Neuronal stem cell (in vitro differentiated cells): ENCODE data around the gene SEC61B.

Experiments
- DNase-seq: peaks from one replicate; pipeline ENCODE4 v3.0.0-alpha.2; 2013; ENCODE audit warnings: low spot score
- H2AFZ ChIP-seq: one replicate; pipeline ENCODE4 v1.6.1; 2013; ENCODE audit warnings: mild to moderate bottlenecking, low read length, inconsistent platforms
- H2AK5ac ChIP-seq: 2 replicates; pipeline ENCODE4 v1.6.1; 2013; ENCODE audit warnings: low read depth, mild to moderate bottlenecking, inconsistent platforms, low read length, moderate library complexity, mixed read lengths
- H2BK120ac ChIP-seq: 2 replicates; pipeline ENCODE4 v1.6.1; 2013; ENCODE audit warnings: low read depth, mild to moderate bottlenecking, inconsistent platforms, low read length, moderate library complexity, mixed read lengths
- H2BK12ac ChIP-seq: one replicate; pipeline ENCODE4 v1.6.1; 2013; ENCODE audit warnings: low read length, inconsistent platforms
- H2BK15ac ChIP-seq: 2 replicates; pipeline ENCODE4 v1.6.1; 2013; ENCODE audit warnings: mild to moderate bottlenecking, low read length, inconsistent platforms, mixed read lengths
- H2BK5ac ChIP-seq: one replicate; pipeline ENCODE4 v1.6.1; 2013; ENCODE audit warnings: inconsistent platforms, mild to moderate bottlenecking, low read length, moderate library complexity
- H3K14ac ChIP-seq: one replicate; pipeline ENCODE4 v1.6.1; 2013; ENCODE audit warnings: low read length, inconsistent platforms
- H3K18ac ChIP-seq: 2 replicates; pipeline ENCODE4 v1.6.1; 2013; ENCODE audit warnings: low read length, inconsistent platforms
- H3K23ac ChIP-seq: 2 replicates; pipeline ENCODE4 v1.6.1; 2013; ENCODE audit warnings: low read depth, mild to moderate bottlenecking, mixed read lengths, low read length, inconsistent platforms; ENCODE audit not compliant: poor library complexity
- H3K27ac ChIP-seq: replicated peaks from 3 replicates; pipeline ENCODE4 v1.5.1; 2013; ENCODE audit warnings: low read length, inconsistent platforms
- H3K27me3 ChIP-seq, 3 experiments: 2 replicates each; pipeline ENCODE4 v1.6.1; 2013; ENCODE audit warnings: low read length in 3 of 3, mild to moderate bottlenecking in 2 of 3, inconsistent platforms in 1 of 3, low read depth in 1 of 3, mixed read lengths in 1 of 3, moderate library complexity in 1 of 3; ENCODE audit not compliant: control insufficient read depth in 3 of 3, insufficient read depth in 3 of 3
- H3K36me3 ChIP-seq, 2 donors: replicated peaks in 1 of 2; 2 replicates each; pipeline ENCODE4 v1.6.1; 2013; ENCODE audit warnings: low read length in 2 of 2; ENCODE audit not compliant: control insufficient read depth in 2 of 2, insufficient read depth in 2 of 2
- H3K4ac ChIP-seq: 2 replicates; pipeline ENCODE4 v1.6.1; 2013; ENCODE audit warnings: inconsistent platforms, mild to moderate bottlenecking, low read length, moderate library complexity
- H3K4me1 ChIP-seq, 2 donors: 1 replicate in 1 of 2; 2 replicates in 1 of 2; pipeline ENCODE4 v1.6.1; 2013; ENCODE audit warnings: low read length in 2 of 2, low read depth in 1 of 2; ENCODE audit not compliant: control insufficient read depth in 2 of 2, insufficient read depth in 1 of 2
- H3K4me2 ChIP-seq: one replicate; pipeline ENCODE4 v1.6.1; 2013; ENCODE audit warnings: mild to moderate bottlenecking, low read length, inconsistent platforms; ENCODE audit not compliant: insufficient read depth, poor library complexity, severe bottlenecking
- H3K4me3 ChIP-seq, 2 donors: 2 replicates each; pipeline ENCODE4 v1.5.1; 2013; ENCODE audit warnings: low read length in 2 of 2, mild to moderate bottlenecking in 2 of 2, inconsistent platforms in 1 of 2, moderate library complexity in 1 of 2
- H3K79me1 ChIP-seq: one replicate; pipeline ENCODE4 v1.6.1; 2013; ENCODE audit warnings: low read depth, mild to moderate bottlenecking, inconsistent platforms, low read length, moderate library complexity
- H3K9ac ChIP-seq: one replicate; pipeline ENCODE4 v1.6.1; 2013; ENCODE audit warnings: mild to moderate bottlenecking, low read depth, low read length, inconsistent platforms; ENCODE audit not compliant: poor library complexity
- H3K9me3 ChIP-seq, 2 donors: replicated peaks in 1 of 2; 2 replicates each; pipeline versions ENCODE3 to v1.6.1; 2013; ENCODE audit warnings: low read length in 2 of 2, mild to moderate bottlenecking in 2 of 2, inconsistent platforms in 1 of 2, low read depth in 1 of 2, mixed read lengths in 1 of 2, moderate library complexity in 1 of 2; ENCODE audit not compliant: control insufficient read depth in 2 of 2, insufficient read depth in 1 of 2
- H4K8ac ChIP-seq: one replicate; pipeline ENCODE4 v1.6.1; 2013; ENCODE audit warnings: low read depth, mild to moderate bottlenecking, inconsistent platforms, low read length, moderate library complexity
- H4K91ac ChIP-seq: one replicate; pipeline ENCODE4 v1.6.1; 2013; ENCODE audit warnings: low read length, low read depth, mild to moderate bottlenecking, inconsistent platforms; ENCODE audit not compliant: poor library complexity
- WGBS, 2 donors: extraction: QIAGEN DNeasy Blood & Tissue Kit; methylation state at CpG; one replicate each; pipeline ENCODE4 v1.1.7; 2013; ENCODE audit warnings: missing lambda C conversion rate in 2 of 2, mixed read lengths in 1 of 2; ENCODE audit not compliant: insufficient read length in 2 of 2, insufficient replicate concordance in 1 of 2; ENCODE audit errors: extremely low coverage in 2 of 2; 5-methylcytosine and 5-hydroxymethylcytosine counted together

Gene SEC61B

GRCh38 chr9:99211746-99212145 is 10.3 kb upstream of the SEC61B start:
- H2AFZ ChIP-seq = no peak overlapping the region
- H3K9ac ChIP-seq = no peak overlapping the region
- H3K9me3 ChIP-seq = peaks cover 5% of the 10 kb centered on the region in 2 donors
- H3K23ac ChIP-seq = no peak overlapping the region
- no peaks in the 10 kb centered on the region for H3K4me1 ChIP-seq
- H3K4ac ChIP-seq = no peak overlapping the region
- peak overlapping the region; percentile 15 for H3K18ac ChIP-seq
- H3K27ac ChIP-seq = no peak overlapping the region
- peak overlapping the region; percentile 27 for H3K14ac ChIP-seq
- H3K4me3 ChIP-seq = peak overlapping the region in 1 of 2 donors; percentile 59
- no peak overlapping the region for H2BK120ac ChIP-seq
- H3K27me3 ChIP-seq = no peaks in the 10 kb centered on the region
- no peak overlapping the region for H4K91ac ChIP-seq
- no peak overlapping the region for H2BK5ac ChIP-seq
- no peak for DNase-seq
- H2AK5ac ChIP-seq = no peak overlapping the region
- H4K8ac ChIP-seq = no peak overlapping the region
- no peak overlapping the region for H2BK12ac ChIP-seq
- H3K79me1 ChIP-seq = no peaks in the 10 kb centered on the region
- WGBS, 2 donors = no CpG with 5 or more reads among the region's 1 CpG
- H3K4me2 ChIP-seq = no peak overlapping the region
- no peak overlapping the region for H2BK15ac ChIP-seq
- peaks cover 4 to 13% of the 10 kb centered on the region in 2 donors for H3K36me3 ChIP-seq

- H2BK5ac ChIP-seq = no peak overlapping the region
- peaks cover 7 to 28% of the 10 kb centered on the region in 2 donors for H3K36me3 ChIP-seq
- peaks cover 5% of the 10 kb centered on the region in 2 donors for H3K9me3 ChIP-seq
- H3K18ac ChIP-seq = no peak overlapping the region
- H3K4me3 ChIP-seq = no peak overlapping the region
- H3K4ac ChIP-seq = no peak overlapping the region
- no peaks in the 10 kb centered on the region for H3K27me3 ChIP-seq
- H3K4me1 ChIP-seq = no peaks in the 10 kb centered on the region
- no peak for DNase-seq
- no peak overlapping the region for H4K8ac ChIP-seq
- no peak overlapping the region for H3K14ac ChIP-seq
- H3K4me2 ChIP-seq = no peak overlapping the region
- no peak overlapping the region for H4K91ac ChIP-seq
- H3K23ac ChIP-seq = no peak overlapping the region
- no peak overlapping the region for H2AFZ ChIP-seq
- no peak overlapping the region for H3K27ac ChIP-seq
- H3K79me1 ChIP-seq = no peaks in the 10 kb centered on the region
- H2BK15ac ChIP-seq = no peak overlapping the region
- no peak overlapping the region for H2AK5ac ChIP-seq
- WGBS, 2 donors = no CpG with 5 or more reads among the region's 1 CpG
- H3K9ac ChIP-seq = no peak overlapping the region
- no peak overlapping the region for H2BK120ac ChIP-seq
- H2BK12ac ChIP-seq = no peak overlapping the region
These were observed 8.9 kb upstream of the SEC61B start for GRCh38 chr9:99213197-99213596.

- Histone ChIP-seq H3K4me2 (no peak overlapping the region), H2BK12ac (no peak overlapping the region), H3K23ac (no peak overlapping the region), H2AK5ac (no peak overlapping the region), H2AFZ (no peak overlapping the region), H4K8ac (no peak overlapping the region), H3K27me3 (no peaks in the 10 kb centered on the region), H3K4me3 (no peak overlapping the region), H2BK15ac (no peak overlapping the region), H2BK5ac (no peak overlapping the region), H3K79me1 (peaks cover 2% of the 10 kb centered on the region), H3K18ac (no peak overlapping the region), H3K36me3 (peaks cover 10 to 47% of the 10 kb centered on the region in 2 donors), H3K9me3 (peaks cover 5% of the 10 kb centered on the region in 2 donors), H3K4ac (no peak overlapping the region), H3K4me1 (peaks cover 3 to 4% of the 10 kb centered on the region in 2 donors), H2BK120ac (no peak overlapping the region), H3K27ac (no peak overlapping the region), H3K9ac (no peak overlapping the region), H3K14ac (no peak overlapping the region), H4K91ac (no peak overlapping the region)
- no CpG with 5 or more reads among the region's 1 CpG for WGBS, 2 donors
- no peak for DNase-seq
These were observed 6.0 kb upstream of the SEC61B start for GRCh38 chr9:99216073-99216472.

- Histone ChIP-seq H3K4me2 (no peak overlapping the region), H3K9ac (no peak overlapping the region), H3K14ac (no peak overlapping the region), H2AK5ac (no peak overlapping the region), H3K27me3 (no peaks in the 10 kb centered on the region), H4K8ac (no peak overlapping the region), H2AFZ (no peak overlapping the region), H2BK120ac (no peak overlapping the region), H3K23ac (no peak overlapping the region), H3K4me1 (peaks cover 4 to 7% of the 10 kb centered on the region in 2 donors), H3K27ac (no peak overlapping the region), H4K91ac (no peak overlapping the region), H2BK15ac (no peak overlapping the region), H3K79me1 (peaks cover 8% of the 10 kb centered on the region), H3K4ac (no peak overlapping the region), H3K9me3 (no peaks in the 10 kb centered on the region), H2BK5ac (no peak overlapping the region), H3K4me3 (no peak overlapping the region), H3K36me3 (peaks cover 14 to 62% of the 10 kb centered on the region in 2 donors), H3K18ac (no peak overlapping the region), H2BK12ac (no peak overlapping the region)
- DNase-seq = no peak
- no CpG with 5 or more reads among the region's 4 CpGs for WGBS, 2 donors
These were observed 2.1 kb upstream of the SEC61B start for GRCh38 chr9:99220011-99220410.
